Endothelial cell of umbilical vein (primary cell): ENCODE measurements around the gene PDCD1LG2.

Source experiments
- EZH2 ChIP-seq: IDR thresholded peaks from 2 replicates; pipeline ENCODE4 v1.6.1; 2012; ENCODE audit warnings: borderline replicate concordance, low read depth, mild to moderate bottlenecking, moderate library complexity, low read length, inconsistent platforms; ENCODE audit not compliant: severe bottlenecking
- JUN ChIP-seq: IDR thresholded peaks from 2 replicates; pipeline ENCODE4 v1.6.1; 2011; ENCODE audit warnings: borderline replicate concordance, low read depth; ENCODE audit not compliant: insufficient read length, insufficient read depth
- TF ChIP-seq, protein P1 (sequence below), 2 donors: IDR thresholded peaks; 1 replicate in 1 of 2; 2 replicates in 1 of 2; pipeline ENCODE4 v1.5.1; 2011; ENCODE audit warnings: low read length in 2 of 2, mild to moderate bottlenecking in 2 of 2, moderate library complexity in 2 of 2, control low read depth in 1 of 2, inconsistent platforms in 1 of 2, low read depth in 1 of 2; ENCODE audit not compliant: insufficient read depth in 1 of 2; ENCODE audit errors: extremely low read depth in 1 of 2

DNA sequence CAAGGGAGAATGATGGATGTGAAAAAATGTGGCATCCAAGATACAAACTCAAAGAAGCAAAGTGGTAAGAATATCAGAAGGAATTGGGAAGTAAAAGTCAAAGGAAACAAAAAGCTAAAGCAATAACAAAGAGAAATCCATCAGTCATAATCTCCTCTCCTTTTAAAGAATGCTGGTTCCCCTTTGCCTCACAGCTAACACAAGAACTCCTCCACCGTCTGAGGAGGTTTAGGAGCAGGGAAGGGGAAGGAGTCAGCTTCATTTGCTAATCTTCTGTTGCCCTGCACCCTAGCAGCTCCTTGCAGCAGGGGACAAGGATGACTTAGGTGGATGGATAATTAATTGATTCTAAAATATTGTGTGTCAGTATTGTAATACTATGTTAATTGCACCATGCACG lies 43.6 kb upstream of the PDCD1LG2 start:
- TF ChIP-seq, protein P1, sequence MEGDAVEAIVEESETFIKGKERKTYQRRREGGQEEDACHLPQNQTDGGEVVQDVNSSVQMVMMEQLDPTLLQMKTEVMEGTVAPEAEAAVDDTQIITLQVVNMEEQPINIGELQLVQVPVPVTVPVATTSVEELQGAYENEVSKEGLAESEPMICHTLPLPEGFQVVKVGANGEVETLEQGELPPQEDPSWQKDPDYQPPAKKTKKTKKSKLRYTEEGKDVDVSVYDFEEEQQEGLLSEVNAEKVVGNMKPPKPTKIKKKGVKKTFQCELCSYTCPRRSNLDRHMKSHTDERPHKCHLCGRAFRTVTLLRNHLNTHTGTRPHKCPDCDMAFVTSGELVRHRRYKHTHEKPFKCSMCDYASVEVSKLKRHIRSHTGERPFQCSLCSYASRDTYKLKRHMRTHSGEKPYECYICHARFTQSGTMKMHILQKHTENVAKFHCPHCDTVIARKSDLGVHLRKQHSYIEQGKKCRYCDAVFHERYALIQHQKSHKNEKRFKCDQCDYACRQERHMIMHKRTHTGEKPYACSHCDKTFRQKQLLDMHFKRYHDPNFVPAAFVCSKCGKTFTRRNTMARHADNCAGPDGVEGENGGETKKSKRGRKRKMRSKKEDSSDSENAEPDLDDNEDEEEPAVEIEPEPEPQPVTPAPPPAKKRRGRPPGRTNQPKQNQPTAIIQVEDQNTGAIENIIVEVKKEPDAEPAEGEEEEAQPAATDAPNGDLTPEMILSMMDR (IDR thresholded peaks at IDR 0.05; ENCODE audit: extremely low read depth in 1 of 2, insufficient read depth in 1 of 2, low read depth in 1 of 2, low read length in 2 of 2) = no peak
- TF ChIP-seq EZH2 = no peak
- no peak for TF ChIP-seq JUN
